ENCODE results near the gene SHROOM3. TPM values are rescaled to one million over a fixed set of nuclear protein-coding genes. Genes with fewer than 3 reads are reported as not detected.

SHROOM3 gene
- total RNA-seq, 1 donor from 2014 or later = 0.51 TPM

DNA sequence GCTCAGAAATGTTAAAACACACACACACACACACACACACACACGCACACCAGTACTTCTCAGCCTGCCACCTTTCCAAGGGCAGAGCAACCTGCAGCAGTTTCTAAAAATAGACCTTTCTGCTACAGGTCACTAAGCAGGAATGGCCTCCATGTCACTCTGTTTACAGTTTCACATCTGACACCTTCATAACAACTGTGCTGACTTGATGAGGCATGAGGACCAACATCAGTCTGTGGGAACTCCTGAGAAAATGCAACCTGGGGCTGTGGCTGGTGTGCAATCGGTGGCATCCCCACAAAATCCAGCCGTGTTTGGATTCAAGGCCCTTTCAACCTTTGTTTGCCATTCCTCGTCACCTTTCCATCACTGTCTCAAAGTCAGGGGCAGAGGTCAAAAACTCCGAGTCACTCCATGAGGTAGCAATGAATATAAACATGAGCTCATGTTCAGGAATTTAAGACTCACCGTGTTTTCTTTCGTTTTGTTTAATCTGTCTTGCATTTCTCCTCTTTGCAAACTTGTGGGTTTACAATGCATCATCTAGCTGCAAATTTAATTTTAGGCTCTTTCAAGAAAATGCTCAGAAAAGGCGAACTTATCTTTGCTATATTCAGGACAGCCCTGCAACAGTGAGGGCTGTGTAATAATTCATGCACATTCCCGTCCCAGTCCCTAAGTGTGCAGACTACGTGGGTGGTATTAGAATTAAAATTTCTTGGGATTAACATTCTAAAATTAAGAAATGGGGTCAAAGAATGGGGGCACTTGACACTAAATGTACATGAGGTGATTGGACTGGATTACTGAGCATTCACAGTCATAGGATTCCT, 135.3 kb downstream of the SHROOM3 start:
- no peak for DNase-seq

DNA sequence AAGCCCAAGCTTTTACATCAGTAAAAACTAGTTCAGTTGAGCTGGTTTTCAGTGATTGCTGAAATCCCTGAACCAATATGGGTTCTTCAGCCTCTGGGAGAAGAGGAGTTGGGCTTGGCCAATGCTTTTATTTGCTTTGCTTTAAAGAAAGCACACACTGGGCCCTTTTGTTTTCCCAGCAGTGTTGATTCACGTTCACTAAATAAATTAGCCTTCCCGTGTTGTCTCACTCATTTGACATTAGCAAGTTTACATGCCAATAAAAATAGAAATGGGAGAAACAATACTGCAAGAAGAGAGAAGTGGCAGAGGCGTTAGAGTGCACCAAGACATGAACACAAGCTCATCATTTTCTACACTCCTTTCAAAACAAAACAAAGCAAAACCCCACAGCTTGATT, 136.2 kb downstream of the SHROOM3 start:
- no peak for DNase-seq

DNA sequence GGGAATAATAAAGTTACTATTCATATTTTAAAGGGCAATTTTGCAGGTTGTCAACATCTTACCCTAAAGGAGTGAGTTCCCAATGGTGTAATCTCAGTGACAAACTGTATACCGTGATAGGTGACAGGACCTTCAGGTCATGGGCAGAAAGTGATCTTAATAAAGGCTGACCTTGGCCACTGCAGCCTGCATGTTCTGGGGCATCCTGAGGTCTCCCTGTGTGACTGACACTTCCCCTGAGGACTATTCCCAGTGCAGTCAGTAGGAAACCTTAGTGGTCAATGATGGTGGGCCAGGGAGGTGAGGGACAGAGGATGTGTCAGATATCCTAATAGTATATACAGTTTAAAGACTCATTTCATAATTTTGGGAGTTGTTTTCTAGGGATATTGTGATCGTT, 137.2 kb downstream of the SHROOM3 start:
- DNase-seq = no peak

DNA sequence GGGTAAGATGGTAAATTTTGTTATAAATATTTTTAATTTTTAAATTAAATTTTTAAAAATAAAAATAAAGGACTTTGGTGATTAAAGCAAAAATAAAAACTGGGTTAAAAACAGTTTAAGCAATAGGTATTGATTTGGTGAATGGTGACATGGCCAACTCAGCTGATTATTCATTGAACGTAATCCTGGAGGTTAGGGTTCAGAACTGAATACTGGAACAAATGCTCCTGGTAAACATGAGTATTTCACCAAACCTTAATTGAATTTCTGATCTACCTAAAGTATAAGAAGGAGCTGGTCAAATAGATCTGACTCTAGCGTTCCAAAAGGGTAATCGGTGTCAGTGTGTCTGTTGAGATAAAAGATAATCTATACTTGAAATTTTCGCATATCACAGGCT, 141.8 kb downstream of the SHROOM3 start:
- no peak for DNase-seq

DNA sequence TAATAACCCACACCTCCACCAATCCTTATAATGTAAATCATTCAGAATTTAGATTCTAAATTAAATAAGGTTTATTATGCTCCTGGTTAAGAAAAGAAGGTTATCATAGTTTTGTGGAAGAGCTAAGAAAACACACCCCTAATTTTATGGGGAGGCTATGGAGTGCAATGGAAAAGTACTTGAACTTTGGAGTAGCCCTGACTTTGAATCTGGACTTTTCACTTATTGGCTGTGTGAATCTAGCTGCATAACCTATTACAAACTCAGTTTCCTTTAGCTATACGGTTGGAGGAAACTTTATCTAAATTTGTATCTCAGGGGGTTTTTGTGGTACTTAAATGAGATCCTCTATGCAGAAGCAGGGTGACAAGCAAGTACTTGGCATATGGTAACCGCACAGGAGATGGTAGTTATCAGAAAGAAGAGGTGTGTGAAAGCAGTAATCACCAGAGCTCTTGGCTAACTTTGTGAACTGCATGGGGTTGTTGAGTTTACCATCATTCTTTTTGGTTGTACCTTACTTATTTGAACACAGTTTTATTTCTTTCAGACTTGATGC, 143.1 kb downstream of the SHROOM3 start:
- DNase-seq = no peak

DNA sequence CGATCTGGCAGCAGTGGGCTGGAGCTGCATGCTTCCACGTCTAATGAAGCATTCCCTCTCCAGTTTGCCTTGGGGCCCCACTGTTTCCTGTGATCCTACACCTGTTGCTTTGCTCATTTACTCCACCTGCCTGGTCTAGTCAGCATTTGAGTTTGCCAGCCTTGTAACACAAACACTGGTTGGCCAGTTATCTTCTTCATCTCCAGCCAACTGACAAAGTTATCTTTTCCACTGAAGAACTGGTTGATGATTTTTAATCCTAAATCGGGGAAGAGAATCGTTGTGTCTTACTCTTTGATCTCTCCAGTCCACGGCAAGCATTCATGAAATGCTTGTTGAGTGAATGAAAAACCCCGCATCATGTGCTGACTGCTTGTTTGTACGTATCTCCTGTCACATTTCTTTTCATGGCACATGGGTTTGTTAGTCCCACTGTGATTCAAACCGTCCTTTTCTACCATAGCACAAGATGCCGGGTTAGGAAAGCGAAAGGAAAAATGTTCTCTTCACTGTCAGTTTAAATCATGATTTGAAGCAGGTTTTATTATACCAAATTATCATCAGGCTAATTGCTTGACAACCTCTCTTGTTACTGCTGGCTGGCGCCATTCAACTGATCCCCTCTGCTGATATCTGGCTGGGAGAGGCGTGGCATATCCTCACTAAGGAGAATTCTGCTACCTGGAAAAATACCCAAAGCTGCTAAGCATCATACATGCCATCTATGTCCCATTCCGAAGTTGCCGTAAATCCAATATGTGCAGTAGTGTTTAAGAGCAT, 144.8 kb downstream of the SHROOM3 start:
- DNase-seq = no peak

GRCh38 chr4:76581077-76581962, 146.3 kb downstream of the SHROOM3 start:
- no peak for DNase-seq

DNA sequence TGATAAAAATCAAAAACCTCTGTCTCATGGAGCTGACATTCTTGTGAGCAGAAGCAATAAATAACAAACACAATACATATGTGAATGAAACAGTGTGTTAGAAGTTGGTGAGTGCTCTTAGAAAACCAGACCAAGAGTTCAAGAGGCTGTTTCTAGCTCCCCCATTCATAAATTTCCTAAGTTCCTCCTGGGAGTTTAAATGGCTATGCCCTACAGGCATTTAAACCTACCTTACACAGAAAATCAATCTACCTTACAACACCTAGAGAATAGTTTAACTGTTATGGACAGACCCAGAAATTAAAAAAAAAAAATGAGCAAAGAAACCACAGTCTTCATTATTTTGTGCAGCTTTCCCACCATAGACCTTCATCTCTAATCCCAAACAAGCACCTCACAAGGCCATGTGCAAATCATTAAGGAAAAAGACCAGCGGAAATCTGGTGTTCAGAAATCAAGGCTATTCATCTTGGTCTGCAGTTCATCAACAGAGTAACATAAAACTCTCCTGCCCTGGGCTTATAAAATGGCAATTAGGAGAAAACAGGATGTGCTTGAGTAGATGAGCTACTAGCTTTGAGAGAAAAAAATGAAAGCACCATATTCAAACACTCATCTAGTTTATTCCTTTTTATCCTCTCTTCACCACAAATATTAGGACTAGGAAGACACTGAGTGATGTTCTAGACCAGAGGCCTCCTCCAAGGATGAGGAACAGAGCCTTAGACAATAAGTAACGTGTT, 147.2 kb downstream of the SHROOM3 start:
- no peak for DNase-seq

GRCh38 chr4:76582817-76583087, 147.7 kb downstream of the SHROOM3 start:
- DNase-seq = no peak

DNA sequence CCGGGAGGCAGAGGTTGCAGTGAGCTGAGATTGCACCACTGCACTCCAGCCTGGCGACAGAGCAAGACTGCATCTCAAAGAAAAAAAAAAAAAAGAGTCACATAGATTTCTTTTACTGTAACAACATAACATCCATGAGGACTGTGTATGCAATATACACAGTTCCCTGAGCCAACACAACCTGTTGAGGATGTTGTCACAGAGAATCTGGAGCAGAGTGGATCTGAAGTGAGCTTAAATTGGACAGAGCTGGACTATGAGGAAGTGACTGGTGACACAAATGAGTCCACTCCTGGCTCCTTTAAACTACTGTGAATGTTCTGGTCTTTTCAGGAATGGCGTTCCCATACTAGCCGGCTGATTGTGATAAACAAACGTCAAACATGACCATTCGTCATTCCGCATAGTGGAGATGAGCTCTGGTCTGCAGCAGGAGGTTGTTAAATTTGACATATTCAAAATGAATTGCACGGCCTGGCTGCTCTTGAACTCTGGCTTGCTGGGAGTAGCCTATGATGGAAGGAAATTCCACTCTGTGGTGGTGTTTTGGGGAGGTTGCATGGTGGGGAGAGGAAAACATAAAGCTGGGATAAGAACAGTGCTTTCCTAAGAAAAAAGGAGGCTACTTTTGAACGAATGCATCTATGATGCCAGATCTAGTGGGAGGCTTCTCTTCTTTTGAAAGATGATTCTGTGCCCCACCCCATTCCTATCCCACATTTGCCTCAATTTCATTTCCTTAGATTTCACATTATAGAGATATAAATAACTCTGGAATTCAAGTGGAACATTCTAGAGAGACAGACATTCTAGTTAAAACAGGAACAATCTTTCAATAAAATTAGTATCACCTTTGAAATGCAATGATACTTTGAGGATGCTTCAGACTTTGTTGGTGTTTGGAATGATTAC, 149.5 kb downstream of the SHROOM3 start:
- no peak for DNase-seq

GRCh38 chr4:76585272-76585671, 150.2 kb downstream of the SHROOM3 start:
- DNase-seq = no peak

GRCh38 chr4:76585897-76586360, 150.9 kb downstream of the SHROOM3 start:
- DNase-seq = peak; percentile 65

DNA sequence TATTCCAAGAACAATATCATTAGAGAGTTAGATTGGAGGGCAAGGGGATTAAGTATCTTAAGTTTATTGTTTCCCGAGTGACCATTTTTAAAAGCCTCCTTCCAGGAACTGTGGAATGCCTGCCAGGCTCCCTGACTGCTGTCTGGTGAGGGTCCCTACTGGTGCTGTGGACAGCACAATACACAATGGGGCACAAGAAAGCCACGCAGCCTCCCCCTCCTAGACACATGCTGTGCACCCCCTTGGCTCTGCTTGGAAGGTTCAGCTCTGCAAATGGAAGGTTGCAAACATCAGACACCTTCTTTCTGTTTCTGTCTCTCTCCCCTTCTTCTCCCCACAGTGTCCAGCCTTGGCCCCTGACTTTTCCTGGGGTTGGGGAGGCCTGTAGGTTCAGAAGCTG, 153.2 kb downstream of the SHROOM3 start:
- DNase-seq = no peak

- DNase-seq = no peak
Observed at GRCh38 chr4:76589402-76589801, 154.4 kb downstream of the SHROOM3 start.

- DNase-seq = peak; percentile 33
Observed at GRCh38 chr4:76589872-76590797, 155.1 kb downstream of the SHROOM3 start.

DNA sequence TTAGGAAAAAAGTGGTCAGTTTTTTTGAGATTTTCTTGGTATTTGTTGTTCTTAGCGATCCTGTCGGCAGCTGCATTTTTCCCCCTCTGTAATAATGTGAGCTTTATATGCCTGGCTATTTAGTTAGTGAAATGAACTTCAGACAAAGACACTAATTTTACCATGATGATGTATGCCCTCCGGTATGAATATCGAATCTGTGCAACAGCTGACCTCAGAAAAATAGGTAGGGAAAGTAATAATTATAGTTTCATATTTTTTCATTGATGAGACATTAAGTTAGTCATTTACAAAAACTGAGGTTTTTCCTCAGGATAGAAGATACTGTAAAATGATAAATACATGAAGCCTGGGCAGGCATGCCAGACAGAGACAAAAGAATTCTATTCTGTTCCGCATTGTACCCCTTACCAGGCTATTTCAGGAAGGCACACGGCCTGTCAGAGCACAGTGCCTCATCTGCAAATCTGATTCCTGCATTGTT, 155.8 kb downstream of the SHROOM3 start:
- no peak for DNase-seq

GRCh38 chr4:76591992-76592391, 157.0 kb downstream of the SHROOM3 start:
- DNase-seq = no peak

DNA sequence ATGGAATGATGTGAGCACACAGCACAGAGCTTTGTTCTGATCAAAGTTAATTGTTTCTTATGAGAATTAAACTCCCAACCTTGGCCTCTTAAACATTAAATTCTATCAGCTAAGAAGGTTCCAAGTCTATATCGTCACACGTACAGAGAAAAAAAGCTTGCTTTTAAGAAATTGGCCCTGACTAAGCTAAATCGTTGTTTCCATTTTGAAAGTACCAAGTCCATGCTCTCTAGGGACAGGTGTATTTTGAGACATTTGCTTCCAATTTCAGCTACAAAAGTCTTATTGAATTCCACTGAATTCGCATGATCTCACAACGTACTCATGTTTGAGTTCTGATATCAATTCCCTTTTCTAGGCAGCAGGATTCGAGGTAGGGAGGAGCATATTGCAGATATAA, 157.4 kb downstream of the SHROOM3 start:
- no peak for DNase-seq

- no peak for DNase-seq
Observed at GRCh38 chr4:76594173-76594572, 159.1 kb downstream of the SHROOM3 start.

DNA sequence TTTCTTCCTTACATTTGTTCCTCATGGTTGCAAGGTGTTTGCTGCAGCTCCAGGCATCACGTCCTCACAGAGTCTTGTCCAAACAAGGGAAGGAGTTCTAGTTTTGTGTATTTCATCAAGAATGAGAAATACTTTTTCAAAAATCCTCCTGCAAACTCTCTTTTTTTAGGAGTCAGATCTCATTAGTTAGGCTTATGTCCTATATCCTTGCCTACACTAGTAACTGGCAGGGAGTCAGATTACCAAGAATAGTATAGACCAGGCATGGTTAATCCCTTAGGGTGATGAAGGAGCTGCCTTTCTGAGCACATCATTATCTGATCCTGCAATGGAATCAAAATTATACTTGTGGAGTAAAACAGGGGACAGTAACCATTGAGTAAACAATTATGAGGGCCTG, 160.4 kb downstream of the SHROOM3 start:
- DNase-seq = no peak
